Nephron progenitor cell (in vitro differentiated cells): Measurements from ENCODE around the gene RPRM.

Source experiments
- DNase-seq: peaks from one replicate; pipeline ENCODE4 v3.0.0; 2021
- H3K27ac Mint-ChIP-seq: 2 replicates; pipeline ENCODE4 v1.8.0; 2021; ENCODE audit warnings: mild to moderate bottlenecking, moderate library complexity, mixed read lengths
- H3K27me3 Mint-ChIP-seq: 2 replicates; pipeline ENCODE4 v1.8.0; 2021; ENCODE audit warnings: mild to moderate bottlenecking, low read depth, mixed read lengths; ENCODE audit not compliant: poor library complexity
- H3K36me3 Mint-ChIP-seq: 2 replicates; pipeline ENCODE4 v1.8.0; 2021; ENCODE audit warnings: low read depth, mixed read lengths
- H3K4me1 Mint-ChIP-seq: 2 replicates; pipeline ENCODE4 v1.8.0; 2021; ENCODE audit warnings: mixed read lengths
- H3K4me3 Mint-ChIP-seq: 2 replicates; pipeline ENCODE4 v1.8.0; 2021; ENCODE audit warnings: mild to moderate bottlenecking, moderate library complexity, mixed read lengths
- H3K9me3 Mint-ChIP-seq: 2 replicates; pipeline ENCODE4 v1.8.0; 2021; ENCODE audit warnings: mild to moderate bottlenecking, moderate library complexity, mixed read lengths
- CTCF ChIP-seq: fragments of 200-600 bp; sonication (generic); IDR thresholded peaks from 2 replicates; pipeline ENCODE4 v1.5.0; 2021; ENCODE audit warnings: antibody characterized with exemption

Gene RPRM

GRCh38 chr2:153470867-153471266, 7.7 kb downstream of the RPRM start:
- TF ChIP-seq CTCF = no peak
- Mint-ChIP-seq H3K4me1 (peaks cover 45% of the 10 kb centered on the region), H3K36me3 (no peaks in the 10 kb centered on the region), H3K27ac (peak overlapping the region; percentile 28), H3K27me3 (no peaks in the 10 kb centered on the region), H3K4me3 (no peak overlapping the region), H3K9me3 (no peaks in the 10 kb centered on the region)
- DNase-seq = no peak

- no peak for TF ChIP-seq CTCF
- H3K27me3 Mint-ChIP-seq = no peaks in the 10 kb centered on the region
Measured at GRCh38 chr2:153464395-153464794, 14.2 kb downstream of the RPRM start.

GRCh38 chr2:153462338-153462859, 16.2 kb downstream of the RPRM start:
- Mint-ChIP-seq H3K9me3 (no peaks in the 10 kb centered on the region), H3K27me3 (no peaks in the 10 kb centered on the region), H3K4me1 (no peaks in the 10 kb centered on the region), H3K36me3 (no peaks in the 10 kb centered on the region), H3K27ac (no peak overlapping the region), H3K4me3 (no peak overlapping the region)
- no peak for TF ChIP-seq CTCF
- no peak for DNase-seq

More at GRCh38 chr2:153464395-153464794, 14.2 kb downstream of the RPRM start:
- DNase-seq = no peak
- Mint-ChIP-seq H3K4me1 (no peaks in the 10 kb centered on the region), H3K36me3 (no peaks in the 10 kb centered on the region), H3K9me3 (no peaks in the 10 kb centered on the region), H3K27ac (no peak overlapping the region), H3K4me3 (no peak overlapping the region)

GRCh38 chr2:153461453-153461852, 17.1 kb downstream of the RPRM start:
- H3K27me3 Mint-ChIP-seq = no peaks in the 10 kb centered on the region
- no peak for DNase-seq
- no peak for TF ChIP-seq CTCF

GRCh38 chr2:153455861-153456260, 22.7 kb downstream of the RPRM start:
- TF ChIP-seq CTCF = no peak
- no peaks in the 10 kb centered on the region for H3K9me3 Mint-ChIP-seq
- no peaks in the 10 kb centered on the region for H3K36me3 Mint-ChIP-seq
- no peak overlapping the region for H3K27ac Mint-ChIP-seq
- no peaks in the 10 kb centered on the region for H3K27me3 Mint-ChIP-seq
- H3K4me1 Mint-ChIP-seq = no peaks in the 10 kb centered on the region
- DNase-seq = peak; percentile 10
- no peak overlapping the region for H3K4me3 Mint-ChIP-seq

More at GRCh38 chr2:153461453-153461852, 17.1 kb downstream of the RPRM start:
- Mint-ChIP-seq H3K4me1 (no peaks in the 10 kb centered on the region), H3K36me3 (no peaks in the 10 kb centered on the region), H3K27ac (no peak overlapping the region), H3K9me3 (no peaks in the 10 kb centered on the region), H3K4me3 (no peak overlapping the region)

- no peaks in the 10 kb centered on the region for H3K27me3 Mint-ChIP-seq
- H3K4me3 Mint-ChIP-seq = no peak overlapping the region
Measured at GRCh38 chr2:153455403-153455802, 23.2 kb downstream of the RPRM start.

More at GRCh38 chr2:153455403-153455802, 23.2 kb downstream of the RPRM start:
- Mint-ChIP-seq H3K27ac (no peak overlapping the region), H3K9me3 (no peaks in the 10 kb centered on the region), H3K36me3 (peaks cover under 1% of the 10 kb centered on the region), H3K4me1 (no peaks in the 10 kb centered on the region)
- TF ChIP-seq CTCF = no peak
- no peak for DNase-seq
